Liver (tissue), 3 donors: ENCODE results near the gene CD300H.

Experiments
- ATF3 ChIP-seq: IDR thresholded peaks from 2 replicates; pipeline ENCODE4 v1.6.1; 2016; ENCODE audit warnings: antibody characterized with exemption
- CTCF ChIP-seq: fragments of 150-350 bp; IDR thresholded peaks from 2 replicates; pipeline ENCODE4 v1.5.1; 2017; ENCODE audit warnings: improper control_type of control experiment, low read depth, low read length; ENCODE audit not compliant: missing input control
- MAX ChIP-seq: IDR thresholded peaks from 2 replicates; pipeline ENCODE4 v1.6.1; 2016; ENCODE audit warnings: antibody characterized with exemption
- donor health status: healthy.
- donor health status: healthy.

- TF ChIP-seq MAX, result no peak
- no peak for TF ChIP-seq CTCF
- no peak for TF ChIP-seq ATF3
Observed at GRCh38 chr17:74530831-74531150, 36.5 kb downstream of the CD300H start.
